Left kidney (tissue), 8 donors: ENCODE measurements around the gene CIAPIN1. TPM values are rescaled to one million over a fixed set of nuclear protein-coding genes. Genes with fewer than 3 reads are reported as not detected.

Source experiments
- DNase-seq: peaks from one replicate; pipeline ENCODE4 v3.0.0-alpha.2; 2013
- long read RNA-seq, 8 donors: transcript quantifications; one replicate each; lab custom pipeline, GENCODE V29; 2026
- polyA plus RNA-seq: library from polyadenylated mRNA; unstranded; fragments of 120-200 nt; gene quantifications from one replicate; pipeline ENCODE4 v1.2.1, GENCODE V29; 2013; ENCODE audit not compliant: insufficient read length

The CIAPIN1 gene
- polyA plus RNA-seq = 106 TPM
- long read RNA-seq, donor 1, transcript CIAPIN1-201 (9 exons, 2,182 nt) = major isoform, 15 of 26 reads
- long read RNA-seq, donor 1, partial matches to known transcripts = 6 of 26 reads
- long read RNA-seq, donor 1, other reads (novel, unspliced or antisense) = 0 of 26 reads
- long read RNA-seq, donor 2, transcript CIAPIN1-201 (9 exons, 2,182 nt) = major isoform, 20 of 27 reads
- long read RNA-seq, donor 2, partial matches to known transcripts = 0 of 27 reads
- long read RNA-seq, donor 2, other reads (novel, unspliced or antisense) = 0 of 27 reads
- long read RNA-seq, donor 3, transcript CIAPIN1-201 (9 exons, 2,182 nt) = major isoform, 12 of 86 reads
- long read RNA-seq, donor 3, partial matches to known transcripts = 30 of 86 reads
- long read RNA-seq, donor 3, other reads (novel, unspliced or antisense) = 39 of 86 reads
- long read RNA-seq, donor 4 = 0 reads
- long read RNA-seq, donor 5, transcript CIAPIN1-201 (9 exons, 2,182 nt) = major isoform, 36 of 51 reads
- long read RNA-seq, donor 5, partial matches to known transcripts = 12 of 51 reads
- long read RNA-seq, donor 5, other reads (novel, unspliced or antisense) = 0 of 51 reads
- long read RNA-seq, donor 6, transcript CIAPIN1-201 (9 exons, 2,182 nt) = major isoform, 16 of 25 reads
- long read RNA-seq, donor 6, partial matches to known transcripts = 7 of 25 reads
- long read RNA-seq, donor 6, other reads (novel, unspliced or antisense) = 0 of 25 reads
- long read RNA-seq, donor 7, transcript CIAPIN1-201 (9 exons, 2,182 nt) = major isoform, 35 of 60 reads
- long read RNA-seq, donor 7, partial matches to known transcripts = 17 of 60 reads
- long read RNA-seq, donor 7, other reads (novel, unspliced or antisense) = 0 of 60 reads
- long read RNA-seq, donor 8, transcript CIAPIN1-201 (9 exons, 2,182 nt) = major isoform, 8 of 18 reads
- long read RNA-seq, donor 8, partial matches to known transcripts = 9 of 18 reads
- long read RNA-seq, donor 8, other reads (novel, unspliced or antisense) = 0 of 18 reads

DNA sequence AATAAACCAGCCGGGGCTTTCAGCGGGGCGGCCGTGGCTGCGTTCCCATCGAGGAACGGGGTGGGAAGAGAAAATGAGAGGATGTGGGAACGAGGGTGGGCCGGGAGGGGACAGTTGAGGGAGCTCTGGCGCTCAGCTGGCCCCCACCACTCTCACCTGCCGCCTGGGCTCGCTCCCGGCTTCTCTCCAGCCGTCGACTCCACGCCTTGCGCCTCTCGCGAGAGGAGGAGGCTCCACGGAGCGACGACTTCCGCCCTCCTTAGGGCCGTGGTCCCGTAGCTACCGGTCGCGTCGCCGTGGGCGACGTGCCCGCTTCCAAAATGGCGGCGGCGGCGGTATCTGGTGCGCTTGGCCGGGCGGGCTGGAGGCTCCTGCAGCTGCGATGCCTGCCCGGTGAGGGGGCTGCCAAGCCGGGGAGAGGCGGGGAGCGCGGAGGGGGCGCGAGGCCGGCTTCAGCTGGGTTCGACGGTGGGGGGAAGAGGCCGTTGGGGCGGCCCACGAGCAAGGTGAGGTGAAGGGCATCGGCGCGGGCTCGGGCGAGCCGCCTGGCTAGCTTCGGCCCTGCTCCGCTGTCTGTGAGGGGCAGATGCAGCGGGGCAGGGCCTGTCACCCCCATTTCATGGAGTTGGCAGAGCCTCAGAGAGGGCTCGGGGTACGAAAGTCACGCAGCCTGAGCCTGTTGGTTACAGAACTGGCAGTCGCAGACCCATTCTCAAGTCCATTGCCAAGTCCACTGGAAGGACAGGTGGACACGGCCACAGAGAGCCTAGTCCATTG, at the start of gene CIAPIN1, which contains the start of gene COQ9:
Gene CIAPIN1 (minus strand): TSS at position 200 of the 777 bp plus-strand sequence. CDS start 6,457 bp downstream, outside the sequence.
Gene COQ9 (plus strand): TSS at position 294 of the 777 bp plus-strand sequence. CDS start 27 bp downstream, at position 321.
- DNase-seq = peak; percentile 94

DNA sequence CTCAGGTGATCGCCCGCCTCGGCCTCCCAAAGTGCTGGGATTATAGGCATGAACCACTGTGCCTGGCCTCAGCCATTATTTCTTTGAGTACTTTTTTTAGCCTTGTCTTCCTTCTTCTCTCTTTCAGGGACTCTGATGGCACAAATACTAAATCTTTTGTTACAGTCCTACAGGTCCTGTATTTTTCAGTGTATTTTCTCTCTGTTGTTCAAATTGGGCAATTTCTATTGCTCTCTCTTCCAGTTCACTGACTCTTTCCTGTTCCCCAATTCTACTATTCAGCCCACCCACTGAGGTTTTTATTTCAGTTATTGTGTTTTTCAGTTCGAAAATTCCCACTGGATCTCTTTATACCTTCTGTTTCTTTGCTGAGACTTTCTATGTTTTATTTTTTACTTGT, 46.6 kb upstream of the CIAPIN1 start:
- no peak for DNase-seq

DNA sequence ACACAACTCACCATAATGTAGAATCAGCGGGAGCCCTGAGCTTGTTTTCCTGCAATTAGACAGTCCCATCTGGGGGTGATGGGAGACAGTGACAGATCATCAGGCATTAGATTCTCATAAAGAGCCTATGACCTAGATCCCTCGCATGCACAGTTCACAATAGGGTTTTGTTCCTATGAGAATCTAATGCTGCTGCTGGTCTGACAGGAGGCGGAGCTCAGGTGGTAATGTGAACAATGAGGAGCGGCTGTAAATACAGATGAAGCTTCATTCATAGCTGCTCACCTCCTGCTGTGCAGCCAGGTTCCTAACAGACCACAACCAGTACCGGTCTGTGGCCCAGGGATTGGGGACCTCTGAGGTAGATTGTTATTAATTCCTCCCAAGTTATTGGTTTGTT, 42.0 kb upstream of the CIAPIN1 start:
- no peak for DNase-seq

DNA sequence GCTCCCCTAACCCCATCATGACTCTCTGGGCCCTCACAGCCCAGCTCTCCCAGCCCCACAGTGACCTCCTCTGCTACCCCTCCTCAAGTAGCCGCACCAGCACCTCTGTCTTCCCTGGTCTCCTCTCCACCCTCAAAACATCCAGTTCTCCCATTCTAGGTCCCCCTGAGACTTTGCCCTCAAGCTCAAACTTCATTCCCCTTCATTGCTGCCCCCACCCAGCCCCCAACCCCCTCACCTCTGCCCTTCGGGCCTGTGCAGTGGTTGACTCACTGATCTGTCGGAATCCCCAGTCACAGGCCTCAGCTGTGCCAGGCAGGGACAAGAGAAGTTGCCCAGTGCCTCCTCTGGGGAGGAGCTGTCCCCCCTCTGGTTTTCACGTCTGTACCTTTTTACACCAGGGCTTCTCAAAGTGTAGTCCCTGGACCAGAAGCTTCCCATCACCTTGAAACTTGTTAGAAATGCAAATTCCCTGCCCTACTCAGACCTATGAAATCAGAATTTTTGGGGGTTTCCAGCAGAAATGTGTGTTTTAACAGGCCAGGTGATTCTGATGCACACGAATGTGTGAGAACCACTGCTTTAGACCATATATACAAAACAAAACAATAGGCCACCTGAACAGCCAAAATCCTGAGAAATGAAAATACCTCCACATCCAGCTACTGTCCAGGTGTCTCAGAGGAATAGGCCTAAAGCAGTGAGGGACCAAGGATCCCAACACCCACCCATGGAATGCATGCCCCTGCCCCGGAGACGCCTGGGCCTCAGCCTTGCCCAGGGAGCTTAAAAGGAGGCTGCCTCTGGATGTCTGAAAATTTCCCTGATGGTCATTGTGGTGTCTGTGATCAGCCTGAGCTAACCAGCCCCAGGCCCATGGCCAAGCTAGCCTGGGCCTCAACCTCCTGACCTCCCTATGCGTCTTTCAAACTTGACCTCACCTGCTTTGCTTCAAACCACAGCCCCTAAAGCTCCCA, 40.0 kb upstream of the CIAPIN1 start:
- DNase-seq = no peak

DNA sequence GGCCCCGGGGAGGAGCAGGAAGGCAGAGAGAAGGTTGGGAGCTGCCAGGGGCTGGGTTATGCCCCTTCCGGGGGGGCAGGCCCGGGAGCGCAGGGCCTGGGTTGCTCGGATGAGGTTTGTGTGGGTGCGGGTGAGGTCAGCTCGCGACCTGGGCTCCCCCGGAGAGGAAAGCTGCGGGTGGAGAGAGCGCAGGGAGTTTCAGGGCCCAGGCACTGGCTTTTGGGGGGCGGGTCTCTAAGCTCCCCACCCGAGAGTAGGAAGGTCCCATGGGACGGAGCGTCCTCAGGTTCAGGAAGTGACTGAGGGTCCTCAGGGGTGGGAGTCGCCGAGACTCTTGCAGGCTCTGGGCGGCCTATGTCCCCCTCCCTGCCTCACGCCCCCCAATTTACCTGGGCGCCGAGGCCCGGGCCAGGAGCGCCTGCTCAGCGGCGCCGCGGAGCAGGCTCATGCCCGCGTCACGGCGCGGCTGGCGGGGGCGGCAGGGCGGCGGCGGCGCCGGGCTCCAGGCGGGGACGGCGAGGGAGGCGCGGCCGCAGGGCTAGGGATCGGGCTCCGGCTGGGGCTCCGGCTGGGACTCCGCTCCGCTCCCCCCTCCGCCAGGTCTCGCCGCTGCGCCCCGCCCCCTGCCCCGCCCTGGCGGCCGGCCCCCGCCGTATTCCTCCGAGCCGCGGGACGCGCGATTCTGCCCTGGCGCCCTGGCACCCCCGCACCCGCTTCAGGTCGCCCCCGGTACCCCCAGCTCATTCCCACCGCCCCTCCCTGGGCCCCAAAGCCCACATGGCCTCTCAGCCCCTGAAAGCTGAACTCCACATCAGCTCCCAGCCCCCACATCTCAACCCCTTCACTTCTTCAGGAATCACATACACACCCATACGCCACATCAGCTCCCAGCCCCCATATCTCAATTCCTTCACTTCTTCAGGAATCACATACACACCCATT, 39.0 kb upstream of the CIAPIN1 start, which contains the start of gene DOK4:
Gene DOK4 (minus strand): TSS at position 578 of the 942 bp plus-strand sequence. CDS start 6,986 bp downstream, outside the sequence.
- no peak for DNase-seq

DNA sequence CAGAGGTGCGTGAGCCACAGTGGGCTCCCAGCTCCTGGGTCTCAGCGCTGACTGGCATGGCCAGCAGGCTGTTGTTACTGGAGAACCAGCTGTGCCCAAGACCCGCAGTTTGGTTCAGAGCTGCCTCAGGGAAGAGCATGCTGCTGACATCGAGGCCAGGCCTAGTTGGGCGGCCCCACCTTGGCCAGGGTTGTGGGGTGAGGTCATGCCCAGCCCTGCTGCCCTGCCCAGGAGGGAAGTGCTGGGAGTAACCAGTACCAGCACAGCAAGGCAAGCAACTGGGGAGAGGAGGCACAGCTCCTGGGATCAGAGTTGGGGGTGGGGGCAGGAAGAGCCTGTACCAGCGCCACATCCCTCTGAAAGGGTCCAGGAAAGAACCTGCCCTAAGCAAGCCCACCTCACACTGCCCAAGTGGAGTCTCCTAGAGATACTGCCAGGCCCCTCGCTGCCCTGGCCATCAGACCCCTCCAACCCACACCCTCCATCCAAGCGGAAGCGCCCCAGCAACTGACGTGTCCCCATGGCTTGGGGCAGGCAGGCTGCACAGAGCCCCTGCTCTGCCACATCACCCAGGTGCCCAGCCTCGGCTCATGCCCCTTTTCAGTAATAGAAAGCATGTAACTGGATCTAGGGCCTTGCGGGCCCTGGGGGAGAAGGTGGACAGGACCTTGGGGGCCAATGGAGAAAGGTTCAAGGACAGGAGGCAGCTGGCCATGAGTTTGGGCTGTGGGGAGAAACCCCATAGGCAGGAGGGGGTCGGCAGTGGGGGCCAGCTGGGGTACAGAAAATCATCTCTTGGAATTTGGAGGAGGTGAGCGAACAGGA, 38.1 kb upstream of the CIAPIN1 start:
- no peak for DNase-seq

DNA sequence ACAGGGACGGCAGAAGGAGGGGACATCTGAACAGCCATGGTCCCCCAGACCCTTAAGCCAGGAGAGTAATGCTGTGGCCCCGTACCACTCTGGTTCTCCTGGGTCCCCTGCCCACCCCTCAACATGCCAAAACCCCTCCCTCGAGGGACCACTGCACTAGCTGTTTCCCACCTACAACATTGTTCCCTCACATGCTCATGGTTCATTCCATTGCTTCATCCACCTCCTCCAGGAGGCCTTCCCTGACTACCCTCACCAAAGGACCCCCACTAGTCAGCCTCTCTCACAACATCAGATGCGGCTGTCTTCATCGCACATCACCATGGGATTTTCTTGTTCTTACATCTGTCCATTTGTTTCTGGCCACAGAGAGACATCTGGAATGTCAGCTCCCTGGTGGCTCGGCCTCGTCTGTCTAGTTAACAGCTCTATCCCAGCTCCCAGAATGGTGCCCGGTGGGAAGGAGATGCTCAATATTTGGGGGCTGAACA, 37.4 kb upstream of the CIAPIN1 start:
- DNase-seq = no peak

DNA sequence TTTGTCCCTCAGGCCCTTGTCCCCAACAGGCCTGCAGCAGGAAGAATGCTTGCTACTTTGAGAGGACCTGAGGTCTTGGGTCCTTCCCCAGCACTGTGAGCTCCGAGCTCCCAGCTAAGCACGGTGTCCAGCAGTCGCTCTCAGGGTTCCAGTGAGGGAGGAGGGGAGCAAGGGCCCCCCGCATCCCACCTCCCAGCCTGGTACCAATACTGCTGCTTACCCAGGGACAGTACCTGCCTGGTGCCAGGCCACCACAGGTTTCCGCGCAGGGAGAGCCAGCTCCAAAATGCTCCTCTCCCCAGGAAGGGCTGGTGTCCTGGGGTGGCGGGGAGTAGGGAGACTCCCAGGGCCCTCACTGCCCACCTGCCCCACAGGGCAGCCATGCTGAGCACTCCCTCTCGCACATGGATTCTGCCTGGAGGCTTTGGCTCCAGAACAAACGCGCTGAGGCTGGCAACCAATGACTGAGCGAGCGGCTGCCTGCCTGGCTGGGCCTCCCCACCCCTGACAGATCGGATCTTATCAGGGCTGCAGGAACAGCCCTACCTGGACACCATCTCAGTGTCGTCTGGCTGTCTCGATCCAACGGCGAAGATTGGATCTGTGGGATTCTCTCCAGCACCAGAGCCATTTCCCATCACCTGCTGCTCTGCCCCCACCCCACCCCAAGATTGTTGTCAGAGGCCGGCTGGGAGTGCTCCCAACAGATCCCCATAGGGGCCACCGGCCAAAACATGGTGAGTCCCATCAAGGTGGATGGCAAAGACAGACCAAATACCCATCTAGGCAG, 36.7 kb upstream of the CIAPIN1 start:
- no peak for DNase-seq

DNA sequence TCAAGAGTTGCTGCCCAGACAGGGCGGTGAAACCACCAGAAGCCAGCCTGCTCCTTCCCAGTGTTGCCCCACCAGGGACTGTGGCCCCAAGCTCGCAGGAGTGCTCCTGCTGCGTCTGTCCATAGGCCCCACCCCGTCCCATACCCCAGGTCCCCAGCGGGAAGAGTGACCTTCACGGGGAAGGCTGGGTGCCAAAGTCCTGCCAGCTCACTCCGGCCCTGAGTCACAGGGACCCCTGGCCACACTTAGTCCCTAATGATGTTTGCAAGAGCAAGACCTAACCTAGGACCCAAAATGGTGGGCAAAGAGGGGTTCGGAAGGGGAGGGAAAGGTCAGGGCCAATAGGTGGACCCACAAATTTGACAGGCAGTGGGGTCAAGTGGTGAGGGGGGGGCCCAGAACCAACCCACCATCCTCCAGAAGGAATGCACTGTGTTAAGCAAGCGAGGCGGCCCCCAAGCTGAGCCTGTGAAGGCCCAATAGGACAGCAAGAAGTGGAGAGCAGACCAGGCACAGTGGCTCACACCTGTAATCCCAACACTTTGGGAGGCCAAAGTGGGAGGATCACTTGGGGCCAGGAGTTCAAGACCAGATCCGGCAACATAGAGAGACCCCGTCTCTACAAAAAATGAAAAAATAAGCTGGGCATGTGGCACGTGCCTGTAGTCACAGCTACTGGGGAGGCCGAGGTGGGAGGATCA, 35.8 kb upstream of the CIAPIN1 start:
- DNase-seq = no peak

DNA sequence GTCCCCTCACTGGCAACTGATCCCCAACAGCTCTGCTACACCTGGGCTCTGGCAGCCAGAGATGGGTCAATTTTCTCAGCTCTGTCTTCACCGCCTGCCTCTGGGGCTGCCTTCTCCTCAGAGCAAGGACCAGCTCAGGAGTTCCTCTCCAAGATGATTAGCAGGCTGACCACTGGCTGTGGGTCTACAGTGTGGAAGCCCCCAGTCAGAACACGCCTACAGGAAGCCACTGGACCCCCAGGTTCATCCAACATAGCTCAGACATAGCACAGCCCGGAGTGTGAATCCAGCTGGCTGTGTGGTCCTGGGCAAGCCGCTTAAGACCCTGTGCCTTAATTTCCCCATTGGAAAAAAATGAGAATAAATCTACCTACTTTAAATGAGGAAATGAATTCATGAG, 34.2 kb upstream of the CIAPIN1 start:
- DNase-seq = no peak

DNA sequence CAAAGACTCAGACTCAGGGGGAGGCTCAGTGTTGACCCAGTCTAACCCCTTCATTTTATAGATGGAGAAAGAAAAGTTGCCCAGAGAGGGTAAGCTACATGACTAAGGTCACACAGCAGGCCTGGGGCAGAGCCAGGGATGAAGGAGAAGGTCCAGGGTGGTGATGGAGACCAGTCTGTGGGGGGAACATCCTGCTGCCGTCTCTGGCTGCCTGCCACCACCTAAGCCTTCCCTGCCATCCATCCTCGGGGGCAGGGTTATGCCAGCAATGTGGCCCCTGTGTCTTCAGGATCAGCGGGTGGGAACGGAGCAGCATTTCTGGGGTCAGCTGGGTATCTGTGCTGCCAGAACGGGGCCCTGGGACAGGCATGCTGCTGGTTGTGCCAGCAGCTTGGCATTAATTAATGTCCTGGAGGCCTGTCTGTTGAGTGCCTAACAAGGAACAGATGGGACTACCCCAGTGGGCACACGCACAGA, 33.6 kb upstream of the CIAPIN1 start:
- no peak for DNase-seq

DNA sequence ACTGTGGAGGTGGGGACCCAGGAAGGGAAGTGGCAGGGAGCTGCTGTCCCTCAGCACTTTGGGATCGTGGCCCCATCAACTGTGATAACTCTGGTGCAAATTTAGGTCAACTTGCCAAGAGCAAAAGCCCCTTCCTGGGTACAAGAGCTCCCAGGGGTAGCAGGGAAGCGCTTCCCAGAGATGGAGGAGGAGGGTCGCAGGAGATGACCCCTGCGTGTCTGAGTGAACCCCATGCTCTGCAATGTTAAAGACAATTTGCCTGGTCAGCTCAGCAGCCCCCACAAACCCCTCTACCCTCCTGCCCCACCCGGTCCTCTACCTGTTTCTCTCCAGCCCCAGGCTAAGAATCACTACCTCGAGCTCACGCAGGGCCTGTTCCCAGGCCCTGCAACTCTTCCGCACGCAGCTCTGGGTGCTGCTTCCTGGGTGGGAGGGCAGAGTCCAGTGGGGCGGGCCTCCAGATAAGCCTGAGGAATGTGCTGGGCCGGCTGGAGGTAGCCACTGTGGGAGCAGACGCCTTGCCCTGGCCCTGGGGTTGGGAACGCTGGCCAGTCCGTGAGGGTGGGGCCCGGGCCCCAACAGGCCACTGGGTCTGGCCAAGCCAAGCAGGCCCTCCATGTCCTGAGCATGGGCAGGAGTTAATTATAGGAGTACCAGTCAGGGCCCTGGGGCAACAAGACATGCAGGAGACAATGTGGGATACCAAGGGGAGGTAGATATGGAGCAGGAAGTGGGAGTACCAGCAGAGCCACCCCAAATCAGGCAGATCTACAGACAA, 33.0 kb upstream of the CIAPIN1 start:
- no peak for DNase-seq

DNA sequence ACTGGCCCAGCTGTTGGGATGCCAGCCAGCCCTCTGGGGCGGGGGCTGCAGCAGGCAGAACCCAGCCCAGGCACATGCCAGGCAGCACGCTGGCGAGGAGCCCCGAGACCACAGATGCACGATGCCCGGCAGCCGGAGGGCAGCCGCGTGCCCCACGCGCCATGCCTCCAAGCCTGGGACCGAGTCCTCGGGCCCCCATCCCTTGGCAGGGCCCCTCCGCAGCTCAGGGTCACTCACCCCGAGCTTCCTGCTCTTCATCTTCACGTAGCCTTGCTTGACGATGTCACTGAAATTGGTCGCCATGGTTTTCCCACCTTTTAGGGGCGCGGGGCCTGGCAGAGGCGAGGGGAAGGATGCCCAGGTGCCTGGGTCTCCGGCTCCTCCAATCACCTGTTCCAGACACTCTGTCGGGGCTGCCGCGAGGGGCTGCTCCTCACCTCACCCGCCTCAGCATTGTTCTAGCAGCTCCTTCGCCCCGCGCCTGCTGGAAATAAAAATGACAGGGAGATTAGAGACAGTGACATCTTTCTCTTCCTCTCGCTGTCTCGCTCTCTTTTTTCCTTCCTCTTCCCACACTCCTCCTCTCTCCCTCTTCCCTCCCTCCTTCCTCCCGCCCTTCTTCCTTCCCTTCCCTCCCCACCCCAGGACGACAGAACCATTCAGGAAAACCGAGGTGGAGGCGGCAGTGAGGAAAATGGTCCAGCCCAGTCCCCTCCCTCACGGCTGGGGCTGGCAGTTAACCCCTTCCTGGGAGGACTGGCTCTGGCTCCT, 32.2 kb upstream of the CIAPIN1 start:
- peak; percentile 65 for DNase-seq

DNA sequence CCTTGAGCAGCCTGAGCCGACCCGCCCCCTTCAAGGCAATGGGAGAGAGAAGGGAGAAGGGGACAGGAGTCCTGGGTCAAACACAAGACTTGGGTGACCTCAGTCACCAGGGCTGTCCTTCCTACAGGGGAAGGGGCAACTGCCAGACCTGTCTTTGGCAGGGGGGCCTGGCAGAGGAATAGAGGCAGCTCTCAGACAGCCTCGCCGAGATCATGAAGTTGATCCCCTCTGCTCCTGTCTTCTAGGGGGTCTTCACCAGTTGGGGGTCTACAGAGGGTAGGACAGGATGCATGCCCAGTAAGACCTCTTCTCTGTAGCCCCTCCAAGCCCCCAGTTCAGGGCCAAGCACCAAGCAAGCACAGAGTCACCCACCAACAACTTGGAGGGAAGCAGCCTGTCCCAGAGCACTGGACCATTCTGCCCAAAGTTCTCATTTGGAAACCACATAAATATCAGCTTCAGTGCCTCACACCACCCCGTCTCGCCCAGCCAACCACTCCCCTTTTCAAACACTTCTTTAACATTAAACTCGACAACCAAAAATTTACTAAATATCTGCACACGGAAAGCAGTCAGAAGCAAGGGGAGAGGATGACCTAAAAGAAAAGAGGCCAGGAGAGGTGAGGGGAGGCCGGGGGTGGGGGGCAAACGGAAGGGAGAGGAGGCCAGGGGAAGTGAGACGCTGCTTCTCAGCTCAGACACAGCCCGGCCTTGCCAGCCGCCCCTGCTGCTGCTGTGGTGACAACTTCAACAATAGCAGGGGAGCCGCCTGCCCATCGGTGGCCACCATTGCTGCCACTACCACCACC, 31.4 kb upstream of the CIAPIN1 start:
- DNase-seq = no peak
